Pons (tissue), 1 donor: ENCODE measurements around the gene ATP13A5.
A peak's percentile ranks its signal among the peaks of the same experiment; 100 is the strongest.

Source experiments
- DNase-seq: peaks from one replicate; pipeline ENCODE4 v3.0.0-alpha.2; 2016; ENCODE audit warnings: low spot score

ATP13A5 gene, protein sequence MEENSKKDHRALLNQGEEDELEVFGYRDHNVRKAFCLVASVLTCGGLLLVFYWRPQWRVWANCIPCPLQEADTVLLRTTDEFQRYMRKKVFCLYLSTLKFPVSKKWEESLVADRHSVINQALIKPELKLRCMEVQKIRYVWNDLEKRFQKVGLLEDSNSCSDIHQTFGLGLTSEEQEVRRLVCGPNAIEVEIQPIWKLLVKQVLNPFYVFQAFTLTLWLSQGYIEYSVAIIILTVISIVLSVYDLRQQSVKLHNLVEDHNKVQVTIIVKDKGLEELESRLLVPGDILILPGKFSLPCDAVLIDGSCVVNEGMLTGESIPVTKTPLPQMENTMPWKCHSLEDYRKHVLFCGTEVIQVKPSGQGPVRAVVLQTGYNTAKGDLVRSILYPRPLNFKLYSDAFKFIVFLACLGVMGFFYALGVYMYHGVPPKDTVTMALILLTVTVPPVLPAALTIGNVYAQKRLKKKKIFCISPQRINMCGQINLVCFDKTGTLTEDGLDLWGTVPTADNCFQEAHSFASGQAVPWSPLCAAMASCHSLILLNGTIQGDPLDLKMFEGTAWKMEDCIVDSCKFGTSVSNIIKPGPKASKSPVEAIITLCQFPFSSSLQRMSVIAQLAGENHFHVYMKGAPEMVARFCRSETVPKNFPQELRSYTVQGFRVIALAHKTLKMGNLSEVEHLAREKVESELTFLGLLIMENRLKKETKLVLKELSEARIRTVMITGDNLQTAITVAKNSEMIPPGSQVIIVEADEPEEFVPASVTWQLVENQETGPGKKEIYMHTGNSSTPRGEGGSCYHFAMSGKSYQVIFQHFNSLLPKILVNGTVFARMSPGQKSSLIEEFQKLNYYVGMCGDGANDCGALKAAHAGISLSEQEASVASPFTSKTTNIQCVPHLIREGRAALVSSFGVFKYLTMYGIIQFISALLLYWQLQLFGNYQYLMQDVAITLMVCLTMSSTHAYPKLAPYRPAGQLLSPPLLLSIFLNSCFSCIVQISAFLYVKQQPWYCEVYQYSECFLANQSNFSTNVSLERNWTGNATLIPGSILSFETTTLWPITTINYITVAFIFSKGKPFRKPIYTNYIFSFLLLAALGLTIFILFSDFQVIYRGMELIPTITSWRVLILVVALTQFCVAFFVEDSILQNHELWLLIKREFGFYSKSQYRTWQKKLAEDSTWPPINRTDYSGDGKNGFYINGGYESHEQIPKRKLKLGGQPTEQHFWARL

GRCh38 chr3:193378706-193379105, at the start of gene ATP13A5:
Gene ATP13A5 (minus strand): TSS chr3:193378753. CDS start chr3:193378725, 28 bp downstream.
- no peak for DNase-seq

GRCh38 chr3:193418576-193419373, 40.2 kb upstream of the ATP13A5 start:
- no peak for DNase-seq

GRCh38 chr3:193416629-193417028, 38.1 kb upstream of the ATP13A5 start:
- no peak for DNase-seq

DNA sequence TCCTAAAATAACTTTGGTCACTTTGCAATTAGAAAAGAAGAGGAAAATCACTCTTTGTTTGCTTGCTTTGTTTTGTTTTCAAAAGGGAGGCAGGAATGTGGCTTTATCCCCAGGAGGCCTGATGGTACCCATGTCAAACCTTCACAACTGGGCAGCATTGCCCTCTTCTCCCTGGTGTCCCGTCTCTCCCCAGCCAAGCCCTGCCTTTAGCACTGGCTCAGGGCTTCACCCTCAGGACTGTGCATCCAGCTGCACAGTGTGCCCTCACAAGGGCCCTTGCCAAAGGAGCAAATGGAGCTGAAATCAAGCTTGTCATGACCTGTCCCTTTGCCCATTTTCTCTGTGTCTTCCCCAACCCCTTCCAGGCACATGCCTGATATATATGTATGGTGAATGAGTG, 29.1 kb upstream of the ATP13A5 start:
- no peak for DNase-seq

- DNase-seq: no peak
Measured at GRCh38 chr3:193407112-193407511, 28.6 kb upstream of the ATP13A5 start.

DNA sequence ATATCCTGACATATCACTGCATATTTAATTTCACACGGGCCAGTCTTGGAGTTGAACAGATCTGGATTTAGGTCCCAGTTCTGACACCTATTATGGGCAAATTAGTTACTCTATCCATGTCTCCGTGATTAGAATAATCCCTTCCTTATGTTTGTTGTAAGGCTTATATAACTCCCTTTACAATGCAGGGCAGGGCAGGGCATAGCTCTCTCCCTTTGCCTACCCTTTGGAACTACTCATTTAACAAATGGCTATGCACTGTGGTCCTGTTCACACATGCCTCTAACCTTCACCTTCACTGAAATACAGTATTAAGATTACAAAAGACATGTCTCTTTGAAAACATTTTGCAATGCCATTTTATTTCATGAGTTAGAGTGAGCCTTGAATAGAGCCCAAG, 24.8 kb upstream of the ATP13A5 start:
- no peak for DNase-seq

GRCh38 chr3:193400304-193400703, 21.8 kb upstream of the ATP13A5 start:
- DNase-seq: peak; percentile 35

GRCh38 chr3:193396451-193397244, 18.1 kb upstream of the ATP13A5 start:
- DNase-seq: no peak

- no peak for DNase-seq
Measured at GRCh38 chr3:193391902-193392301, 13.3 kb upstream of the ATP13A5 start.

GRCh38 chr3:193389335-193389734, 10.8 kb upstream of the ATP13A5 start:
- no peak for DNase-seq

DNA sequence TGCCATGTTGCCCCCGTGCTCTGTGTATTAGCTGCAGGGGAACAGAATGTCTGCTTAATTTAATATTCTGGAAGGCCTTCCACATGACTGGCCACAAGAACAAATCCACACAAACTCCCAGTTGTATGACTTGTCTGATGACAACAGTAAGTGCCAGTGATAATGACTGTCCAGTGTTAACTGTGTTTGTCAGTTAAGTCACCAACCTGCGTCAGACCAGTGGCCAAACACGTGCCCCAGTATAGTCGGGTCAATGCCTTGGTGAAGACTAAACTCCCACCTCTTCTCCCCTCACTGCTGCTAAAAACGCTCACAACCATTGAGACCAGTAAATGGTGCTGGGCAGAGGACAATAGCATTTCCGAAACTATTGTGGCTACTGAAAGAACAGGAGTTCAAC, 9.8 kb upstream of the ATP13A5 start:
- DNase-seq: no peak

- no peak for DNase-seq
Measured at GRCh38 chr3:193387596-193387995, 9.0 kb upstream of the ATP13A5 start.

DNA sequence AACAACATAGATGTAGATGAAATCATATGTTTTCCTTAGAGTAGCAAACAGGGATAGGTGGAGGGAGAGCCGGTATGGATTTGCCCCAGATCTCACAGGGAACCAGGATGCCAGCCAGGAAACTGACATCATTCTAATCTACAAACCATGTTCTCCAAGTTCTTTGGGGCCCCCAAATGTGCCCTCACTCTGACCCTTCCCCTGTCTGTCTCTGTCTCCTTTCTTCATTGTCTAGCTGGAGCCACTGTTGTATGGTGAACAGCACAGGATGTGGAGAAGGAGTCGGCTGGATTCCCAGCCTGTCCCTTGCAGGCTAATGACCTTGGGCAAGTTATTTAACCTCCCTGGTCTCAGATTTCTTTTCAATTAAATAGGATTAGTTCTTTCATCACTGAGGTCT, 962 bp downstream of the ATP13A5 start:
- no peak for DNase-seq

GRCh38 chr3:193375614-193376013, 2.9 kb downstream of the ATP13A5 start:
- no peak for DNase-seq

DNA sequence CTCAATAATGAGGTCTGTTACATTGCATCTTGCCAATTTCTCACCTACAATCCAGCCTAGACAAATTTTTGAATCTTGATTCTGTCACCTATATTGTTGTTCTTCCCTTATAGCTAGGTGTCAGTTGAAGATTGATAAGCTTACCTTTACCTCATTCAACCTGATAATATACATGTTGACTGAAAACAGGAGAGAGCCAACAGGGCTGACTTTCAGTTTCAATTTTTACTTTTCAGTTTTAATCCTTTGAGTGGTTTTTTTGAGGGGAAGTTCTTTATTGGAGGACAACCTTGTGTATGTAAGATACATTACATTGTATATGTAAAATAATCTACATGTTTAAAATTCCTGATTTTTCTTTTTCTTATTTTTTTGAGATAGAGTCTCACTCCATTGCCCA, 5.8 kb downstream of the ATP13A5 start:
- no peak for DNase-seq

DNA sequence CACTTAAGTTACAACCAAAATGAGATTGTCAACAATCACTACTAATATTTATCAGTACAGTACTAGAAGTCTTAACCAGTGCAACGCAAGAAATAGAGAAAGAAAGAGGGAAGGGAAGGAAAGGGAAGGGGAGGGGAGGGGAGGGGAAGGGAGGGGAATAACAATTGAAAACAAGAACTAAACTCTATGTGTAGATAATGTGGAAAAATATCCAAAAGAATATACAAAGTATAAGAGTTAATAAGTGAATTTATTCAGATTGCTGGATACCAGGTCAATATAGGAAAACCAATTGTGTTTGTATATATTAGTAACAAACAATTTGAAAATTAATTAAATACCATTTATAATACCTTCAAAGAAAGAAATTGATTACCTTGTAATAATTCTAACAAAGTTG, 10.7 kb downstream of the ATP13A5 start:
- DNase-seq: no peak

GRCh38 chr3:193357291-193357690, 21.3 kb downstream of the ATP13A5 start:
- DNase-seq: no peak

GRCh38 chr3:193354423-193354822, 24.1 kb downstream of the ATP13A5 start:
- DNase-seq: no peak

GRCh38 chr3:193350744-193351143, 27.8 kb downstream of the ATP13A5 start:
- no peak for DNase-seq

DNA sequence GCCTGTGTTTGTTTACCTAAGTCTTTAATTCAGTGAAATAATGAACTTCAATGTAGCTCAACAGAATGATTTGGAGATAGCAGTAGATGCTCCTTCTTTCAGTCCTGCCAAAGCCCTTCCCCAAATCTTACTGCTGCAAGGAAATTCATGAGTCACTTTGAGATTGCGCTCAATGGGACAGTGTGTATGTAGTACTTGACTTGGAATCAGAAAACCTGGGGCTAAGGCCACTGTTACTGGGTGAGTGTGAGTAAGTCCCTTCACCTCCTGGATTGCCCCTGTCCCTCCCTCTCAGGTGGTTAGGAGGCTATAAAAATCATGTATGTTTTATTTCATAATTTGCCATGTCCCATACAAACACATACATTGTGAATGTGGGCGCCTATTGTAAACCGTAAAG, 29.9 kb downstream of the ATP13A5 start:
- DNase-seq: no peak
